ENCODE measurements around the gene FDPS. TPM values are rescaled to one million over a fixed set of nuclear protein-coding genes. Genes with fewer than 3 reads are reported as not detected.

FDPS gene
- total RNA-seq, 2 donors from 2014 or later = 63.0 TPM

DNA sequence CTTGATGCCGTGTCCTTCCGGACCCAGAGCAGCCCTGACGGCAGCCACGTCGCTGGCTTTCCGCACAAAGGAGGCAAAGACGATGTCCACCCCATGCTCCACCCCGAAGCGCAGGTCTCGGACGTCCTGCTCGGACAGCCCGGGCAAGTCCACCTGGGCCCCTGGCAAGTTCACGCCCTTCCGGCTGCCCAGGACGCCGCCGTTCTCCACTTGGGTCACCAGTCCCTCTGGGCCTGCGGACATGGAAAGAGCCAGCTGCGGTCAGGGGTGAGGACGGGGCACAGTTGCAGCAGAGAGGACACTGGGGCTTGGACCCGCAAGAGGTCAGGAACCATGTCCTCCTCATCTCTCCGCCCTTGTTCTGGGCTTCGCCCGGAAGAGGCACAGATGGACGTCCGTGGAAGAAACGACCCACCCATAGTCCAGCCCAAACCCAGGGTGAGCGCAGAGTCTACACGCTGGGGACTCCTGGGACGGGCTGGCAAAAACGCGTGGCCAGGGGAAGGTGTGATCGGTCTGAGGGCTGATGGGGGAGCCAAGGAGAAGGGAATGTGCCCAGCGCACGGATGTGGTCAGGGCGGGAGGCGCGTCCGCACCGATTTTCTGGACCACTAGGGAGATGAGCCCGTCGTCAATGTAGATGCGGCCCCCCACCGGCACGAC is 14.0 kb upstream of the FDPS start:
- Mint-ChIP-seq H3K27ac (no peak overlapping the region), H3K4me3 (peak overlapping the region; percentile 41), H3K27me3 (peaks cover 44% of the 10 kb centered on the region), H3K4me1 (peaks cover 12% of the 10 kb centered on the region), H3K36me3 (ENCODE audit: low read depth) (peaks cover 8% of the 10 kb centered on the region)
- DNase-seq (no peak), ATAC-seq (no peak)
- H3K9me3 ChIP-seq (ENCODE audit: control insufficient read depth, low read length, poor library complexity, severe bottlenecking) = no peaks in the 10 kb centered on the region

GRCh38 chr1:155295183-155295941 is 13.3 kb upstream of the FDPS start:
- H3K9me3 ChIP-seq (ENCODE audit: control insufficient read depth, low read length, poor library complexity, severe bottlenecking) = no peaks in the 10 kb centered on the region
- peaks cover 44% of the 10 kb centered on the region for H3K27me3 Mint-ChIP-seq
- H3K4me1 Mint-ChIP-seq = peaks cover 10% of the 10 kb centered on the region
- H3K4me3 Mint-ChIP-seq = no peak overlapping the region
- no peak for ATAC-seq
- no peak for DNase-seq
- H3K36me3 Mint-ChIP-seq (ENCODE audit: low read depth) = peaks cover 8% of the 10 kb centered on the region
- H3K27ac Mint-ChIP-seq = no peak overlapping the region

GRCh38 chr1:155295942-155296267 is 12.8 kb upstream of the FDPS start:
- H3K4me1 Mint-ChIP-seq = peaks cover 10% of the 10 kb centered on the region
- no peak overlapping the region for H3K4me3 Mint-ChIP-seq
- no peak overlapping the region for H3K27ac Mint-ChIP-seq
- H3K9me3 ChIP-seq (ENCODE audit: control insufficient read depth, low read length, poor library complexity, severe bottlenecking) = no peaks in the 10 kb centered on the region
- DNase-seq (no peak), ATAC-seq (no peak)
- H3K27me3 Mint-ChIP-seq = peaks cover 44% of the 10 kb centered on the region
- H3K36me3 Mint-ChIP-seq (ENCODE audit: low read depth) = peaks cover 8% of the 10 kb centered on the region

GRCh38 chr1:155296661-155297060 is 12.0 kb upstream of the FDPS start:
- no peak overlapping the region for H3K4me3 Mint-ChIP-seq

GRCh38 chr1:155297384-155297783 is 11.3 kb upstream of the FDPS start:
- Mint-ChIP-seq H3K27me3 (peaks cover 38% of the 10 kb centered on the region), H3K27ac (no peak overlapping the region), H3K4me1 (peaks cover 10% of the 10 kb centered on the region), H3K36me3 (ENCODE audit: low read depth) (peaks cover 8% of the 10 kb centered on the region), H3K4me3 (peak overlapping the region; percentile 8)
- ATAC-seq (no peak), DNase-seq (no peak)
- H3K9me3 ChIP-seq (ENCODE audit: control insufficient read depth, low read length, poor library complexity, severe bottlenecking) = no peaks in the 10 kb centered on the region

More at GRCh38 chr1:155296661-155297060, 12.0 kb upstream of the FDPS start:
- Mint-ChIP-seq H3K36me3 (ENCODE audit: low read depth) (peaks cover 8% of the 10 kb centered on the region), H3K4me1 (peaks cover 10% of the 10 kb centered on the region), H3K27ac (no peak overlapping the region), H3K27me3 (peaks cover 41% of the 10 kb centered on the region)
- no peak for ATAC-seq
- H3K9me3 ChIP-seq (ENCODE audit: control insufficient read depth, low read length, poor library complexity, severe bottlenecking) = no peaks in the 10 kb centered on the region
- DNase-seq = no peak

DNA sequence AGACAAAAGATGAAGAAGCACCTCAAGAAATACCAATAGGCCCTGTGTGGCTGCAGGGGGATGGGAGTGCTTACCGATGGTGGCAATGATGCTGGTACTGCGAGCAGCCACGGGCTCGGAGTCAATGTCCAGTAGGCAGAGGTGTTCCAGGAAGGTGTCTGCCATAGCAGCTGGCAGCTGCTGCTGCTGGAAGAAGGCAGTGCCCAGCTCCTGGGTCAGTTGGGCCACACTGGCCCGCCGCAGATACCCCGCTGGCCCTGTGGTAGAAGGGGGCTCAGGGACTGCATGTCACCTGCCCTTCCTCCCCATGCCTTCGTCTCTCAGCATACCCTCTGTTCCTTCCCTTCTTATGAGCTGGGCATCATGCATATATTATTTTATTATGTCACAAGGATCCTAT is 8.6 kb upstream of the FDPS start:
- ATAC-seq (no peak), DNase-seq (no peak)
- H3K36me3 Mint-ChIP-seq (ENCODE audit: low read depth) = peaks cover 11% of the 10 kb centered on the region
- peaks cover 6% of the 10 kb centered on the region for H3K4me1 Mint-ChIP-seq
- no peak overlapping the region for H3K27ac Mint-ChIP-seq
- H3K27me3 Mint-ChIP-seq = peaks cover 34% of the 10 kb centered on the region
- no peak overlapping the region for H3K4me3 Mint-ChIP-seq
- H3K9me3 ChIP-seq (ENCODE audit: control insufficient read depth, low read length, poor library complexity, severe bottlenecking) = no peaks in the 10 kb centered on the region

DNA sequence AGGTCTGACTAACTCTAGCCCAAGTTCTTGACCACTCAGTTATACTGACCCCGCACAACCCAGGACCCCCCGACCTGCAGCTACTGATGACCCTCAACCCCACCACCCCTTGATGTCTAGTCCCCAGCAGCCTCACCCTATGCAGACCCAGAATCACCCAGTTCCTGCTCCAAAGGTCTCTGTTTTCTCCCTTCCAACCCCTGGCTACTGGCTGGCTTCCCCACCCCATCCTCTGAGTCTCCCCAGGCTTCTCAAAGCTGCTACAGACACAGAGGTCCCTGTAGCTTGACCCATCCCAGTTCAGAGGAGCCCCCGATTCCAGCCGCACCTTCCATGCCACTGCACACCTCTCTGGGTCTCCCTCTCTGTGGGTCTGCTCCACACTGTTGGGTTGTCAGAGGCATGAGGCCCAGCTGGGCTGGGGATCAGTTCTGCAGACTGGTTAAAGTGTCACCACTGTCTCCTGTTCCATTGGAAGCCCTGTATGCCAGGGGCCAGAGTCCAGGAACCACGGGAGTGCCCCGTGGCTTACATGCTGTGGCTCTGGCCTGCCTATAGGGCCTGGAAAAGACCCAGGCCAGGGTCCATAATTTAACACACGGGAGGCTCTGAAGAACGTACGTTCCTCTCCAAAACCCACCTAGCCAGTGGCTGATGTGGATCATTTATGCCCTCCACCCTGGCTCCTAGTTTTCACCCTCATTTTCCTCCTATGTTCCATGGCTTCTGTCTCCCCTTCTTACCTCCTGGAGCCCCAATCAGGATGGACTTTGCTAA is 7.9 kb upstream of the FDPS start:
- H3K4me3 Mint-ChIP-seq = no peak overlapping the region
- DNase-seq = no peak
- ATAC-seq = no peak
- H3K27me3 Mint-ChIP-seq = peaks cover 31% of the 10 kb centered on the region
- H3K4me1 Mint-ChIP-seq = peaks cover 5% of the 10 kb centered on the region
- peaks cover 9% of the 10 kb centered on the region for H3K36me3 Mint-ChIP-seq (ENCODE audit: low read depth)
- H3K27ac Mint-ChIP-seq = no peak overlapping the region
- no peaks in the 10 kb centered on the region for H3K9me3 ChIP-seq (ENCODE audit: control insufficient read depth, low read length, poor library complexity, severe bottlenecking)

DNA sequence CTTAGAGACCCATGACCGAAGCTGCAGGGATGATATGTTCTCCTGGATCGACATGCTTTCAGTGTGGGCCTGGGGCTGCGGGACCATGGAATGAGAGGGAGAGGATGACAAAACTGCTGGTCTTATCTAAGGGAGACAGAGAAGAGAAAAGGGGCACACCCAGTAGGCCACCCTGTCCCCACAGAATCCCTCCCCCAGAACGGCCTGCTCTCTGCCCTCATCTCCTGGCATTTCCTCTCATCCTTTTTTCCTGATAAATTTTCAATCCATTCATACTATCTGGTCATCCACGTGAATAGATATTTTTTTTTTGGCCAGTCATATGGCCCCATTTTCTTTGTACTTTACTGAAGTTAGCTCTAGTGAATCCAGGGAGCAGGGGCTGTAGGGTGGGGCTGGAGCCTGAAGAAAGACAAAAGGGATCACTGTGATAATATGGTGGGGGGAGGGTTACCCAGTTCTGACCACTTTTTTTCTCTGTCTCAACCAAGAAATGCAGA is 7.3 kb upstream of the FDPS start, which contains the start of gene PKLR:
Gene PKLR (minus strand): TSS at position 97 of the 500 bp plus-strand sequence. CDS start 43 bp downstream, at position 54.
- H3K4me1 Mint-ChIP-seq = peaks cover 4% of the 10 kb centered on the region

GRCh38 chr1:155304558-155305063 is 4.1 kb upstream of the FDPS start:
- H3K4me3 Mint-ChIP-seq = no peak overlapping the region
- no peak for DNase-seq
- peaks cover 5% of the 10 kb centered on the region for H3K36me3 Mint-ChIP-seq (ENCODE audit: low read depth)
- peaks cover 12% of the 10 kb centered on the region for H3K27me3 Mint-ChIP-seq
- H3K27ac Mint-ChIP-seq = no peak overlapping the region
- no peak for ATAC-seq
- no peaks in the 10 kb centered on the region for H3K9me3 ChIP-seq (ENCODE audit: control insufficient read depth, low read length, poor library complexity, severe bottlenecking)
- peaks cover 9% of the 10 kb centered on the region for H3K4me1 Mint-ChIP-seq

More for the DNA sequence above, 7.3 kb upstream of the FDPS start, which contains the start of gene PKLR:
- no peak within 1 kb of the TSS for H3K4me3 Mint-ChIP-seq
- no peak within 1 kb of the TSS for H3K27ac Mint-ChIP-seq
- H3K9me3 ChIP-seq (ENCODE audit: control insufficient read depth, low read length, poor library complexity, severe bottlenecking) = no peaks in the 10 kb centered on the region
- no peak for ATAC-seq
- peaks cover 24% of the 10 kb centered on the region for H3K27me3 Mint-ChIP-seq
- H3K36me3 Mint-ChIP-seq (ENCODE audit: low read depth) = peaks cover 10% of the 10 kb centered on the region
- no peak for DNase-seq

GRCh38 chr1:155305881-155306391 is 2.7 kb upstream of the FDPS start:
- Mint-ChIP-seq H3K4me1 (peaks cover 14% of the 10 kb centered on the region), H3K4me3 (no peak overlapping the region), H3K27me3 (peaks cover 12% of the 10 kb centered on the region), H3K36me3 (ENCODE audit: low read depth) (peaks cover 5% of the 10 kb centered on the region), H3K27ac (peak overlapping the region; percentile 29)
- DNase-seq = no peak
- H3K9me3 ChIP-seq (ENCODE audit: control insufficient read depth, low read length, poor library complexity, severe bottlenecking) = no peaks in the 10 kb centered on the region
- no peak for ATAC-seq

- Mint-ChIP-seq H3K27ac (peak overlapping the region; percentile 97), H3K4me1 (peaks cover 22% of the 10 kb centered on the region), H3K27me3 (peaks cover 12% of the 10 kb centered on the region), H3K4me3 (no peak overlapping the region), H3K36me3 (ENCODE audit: low read depth) (peaks cover 5% of the 10 kb centered on the region)
- DNase-seq = no peak
- ATAC-seq = no peak
- no peaks in the 10 kb centered on the region for H3K9me3 ChIP-seq (ENCODE audit: control insufficient read depth, low read length, poor library complexity, severe bottlenecking)
Observed at GRCh38 chr1:155307247-155307740, 1.4 kb upstream of the FDPS start.

DNA sequence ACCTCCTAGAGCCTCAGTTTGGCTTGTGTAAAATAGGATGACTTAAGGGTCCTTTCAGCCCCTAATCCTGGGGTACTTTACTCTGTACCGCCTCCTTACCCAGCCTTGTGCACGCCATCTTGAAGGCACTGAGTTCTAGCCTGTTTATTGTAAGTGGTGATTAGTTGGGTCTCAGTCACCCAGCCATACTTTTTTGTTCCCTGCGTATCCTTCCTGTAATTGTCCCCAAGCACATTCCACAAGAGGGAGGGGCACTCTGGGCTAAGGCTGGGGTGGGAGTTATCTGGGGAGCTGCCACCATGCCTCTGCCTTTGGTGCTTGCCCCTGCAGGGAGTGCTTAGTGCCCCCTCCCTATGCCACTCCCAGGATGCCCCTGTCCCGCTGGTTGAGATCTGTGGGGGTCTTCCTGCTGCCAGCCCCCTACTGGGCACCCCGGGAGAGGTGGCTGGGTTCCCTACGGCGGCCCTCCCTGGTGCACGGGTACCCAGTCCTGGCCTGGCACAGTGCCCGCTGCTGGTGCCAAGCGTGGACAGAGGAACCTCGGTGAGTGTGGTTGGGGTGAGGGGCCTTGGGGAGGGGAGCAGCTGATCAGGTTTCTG is 856 bp downstream of the FDPS start:
- Mint-ChIP-seq H3K4me3 (peak overlapping the region; percentile 97), H3K27me3 (peaks cover 1% of the 10 kb centered on the region), H3K27ac (peak overlapping the region; percentile 97), H3K4me1 (peaks cover 30% of the 10 kb centered on the region), H3K36me3 (ENCODE audit: low read depth) (peaks cover 9% of the 10 kb centered on the region)
- DNase-seq = no peak
- H3K9me3 ChIP-seq (ENCODE audit: control insufficient read depth, low read length, poor library complexity, severe bottlenecking) = no peaks in the 10 kb centered on the region
- ATAC-seq = no peak
